Measurements from ENCODE around the gene CCNF.
"Not testable (repeated sequence)": the region's sequence is repeated elsewhere in the genome, so short reads cannot be mapped to it uniquely, and the experiment has no call there.

The CCNF gene

GRCh38 chr16:2427526-2427925 is 1.7 kb upstream of the CCNF start:
- no peak for DNase-seq (ENCODE audit: low read depth in 2 of 2)

- DNase-seq (ENCODE audit: low read depth in 2 of 2), result no peak
These were observed 1.0 kb upstream of the CCNF start for GRCh38 chr16:2428051-2428783.

- DNase-seq (ENCODE audit: low read depth in 2 of 2), result no peak
These were observed 538 bp upstream of the CCNF start for GRCh38 chr16:2428784-2429033.

GRCh38 chr16:2429771-2430663 is 770 bp downstream of the CCNF start:
- DNase-seq (ENCODE audit: low read depth in 2 of 2), result no peak

GRCh38 chr16:2432286-2432685 is 3.0 kb downstream of the CCNF start:
- DNase-seq (ENCODE audit: low read depth in 2 of 2), result no peak

- DNase-seq (ENCODE audit: low read depth in 2 of 2), result no peak
These were observed 3.7 kb downstream of the CCNF start for GRCh38 chr16:2432801-2433505.

GRCh38 chr16:2435236-2435635 is 6.0 kb downstream of the CCNF start:
- not testable (repeated sequence) for DNase-seq (ENCODE audit: low read depth in 2 of 2)

GRCh38 chr16:2436110-2436509 is 6.9 kb downstream of the CCNF start:
- no peak for DNase-seq (ENCODE audit: low read depth in 2 of 2)

GRCh38 chr16:2437032-2437790 is 8.0 kb downstream of the CCNF start:
- DNase-seq (ENCODE audit: low read depth in 2 of 2), result no peak

- DNase-seq (ENCODE audit: low read depth in 2 of 2), result no peak
These were observed 8.9 kb downstream of the CCNF start for GRCh38 chr16:2438121-2438520.

GRCh38 chr16:2439598-2439997 is 10.4 kb downstream of the CCNF start:
- no peak for DNase-seq (ENCODE audit: low read depth in 2 of 2)

- DNase-seq (ENCODE audit: low read depth in 2 of 2), result not testable (repeated sequence)
These were observed 12.0 kb downstream of the CCNF start for GRCh38 chr16:2441143-2441804.

- no peak for DNase-seq (ENCODE audit: low read depth in 2 of 2)
These were observed 14.3 kb downstream of the CCNF start for GRCh38 chr16:2443555-2443954.

GRCh38 chr16:2447920-2448583 is 18.8 kb downstream of the CCNF start:
- DNase-seq (ENCODE audit: low read depth in 2 of 2), result no peak

GRCh38 chr16:2449118-2449517 is 19.9 kb downstream of the CCNF start:
- DNase-seq (ENCODE audit: low read depth in 2 of 2), result no peak

- DNase-seq (ENCODE audit: low read depth in 2 of 2), result no peak
These were observed 21.3 kb downstream of the CCNF start for GRCh38 chr16:2450535-2450934.

GRCh38 chr16:2450975-2451381 is 21.7 kb downstream of the CCNF start:
- DNase-seq (ENCODE audit: low read depth in 2 of 2), result no peak

- no peak for DNase-seq (ENCODE audit: low read depth in 2 of 2)
These were observed 22.6 kb downstream of the CCNF start for GRCh38 chr16:2451851-2452320.

GRCh38 chr16:2452650-2453049 is 23.4 kb downstream of the CCNF start:
- no peak for DNase-seq (ENCODE audit: low read depth in 2 of 2)

GRCh38 chr16:2455081-2455845 is 26.0 kb downstream of the CCNF start:
- no peak for DNase-seq (ENCODE audit: low read depth in 2 of 2)

Data from activated CD4-positive, alpha-beta T cell treated with anti-CD3 and anti-CD28 coated beads for 24 hours (primary cell).